8988T (cell line): Measurements from ENCODE around the gene ZC3H4.
"Not testable (repeated sequence)": the region's sequence is repeated elsewhere in the genome, so short reads cannot be mapped to it uniquely, and the experiment has no call there.

Source experiments
- DNase-seq: peaks from one replicate; pipeline ENCODE4 v3.0.0; 2011

Gene ZC3H4

GRCh38 chr19:47106821-47107201 lies 6.8 kb downstream of the ZC3H4 start:
- DNase-seq = no peak

- no peak for DNase-seq
Observed at GRCh38 chr19:47105874-47106273, 7.7 kb downstream of the ZC3H4 start.

DNA sequence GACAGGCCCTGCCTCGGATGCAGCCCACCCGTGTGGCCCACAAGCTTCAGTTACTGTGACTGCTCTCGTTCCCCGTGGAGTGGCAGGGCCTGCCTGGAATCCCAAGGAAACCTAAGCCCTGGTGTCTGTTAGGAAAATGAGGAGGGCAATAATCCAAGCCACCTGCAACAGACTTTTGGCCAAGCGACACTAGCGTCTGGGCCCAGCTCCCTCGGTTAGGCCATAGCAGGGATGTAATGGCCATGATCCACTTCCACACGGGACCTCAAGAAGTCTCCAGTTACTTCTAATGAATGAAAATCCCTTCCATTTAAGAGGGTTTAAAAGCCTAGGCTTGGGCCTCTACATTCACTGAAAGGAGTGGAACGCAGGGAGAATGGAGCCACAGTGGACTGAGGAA lies 8.9 kb downstream of the ZC3H4 start:
- DNase-seq = no peak

DNA sequence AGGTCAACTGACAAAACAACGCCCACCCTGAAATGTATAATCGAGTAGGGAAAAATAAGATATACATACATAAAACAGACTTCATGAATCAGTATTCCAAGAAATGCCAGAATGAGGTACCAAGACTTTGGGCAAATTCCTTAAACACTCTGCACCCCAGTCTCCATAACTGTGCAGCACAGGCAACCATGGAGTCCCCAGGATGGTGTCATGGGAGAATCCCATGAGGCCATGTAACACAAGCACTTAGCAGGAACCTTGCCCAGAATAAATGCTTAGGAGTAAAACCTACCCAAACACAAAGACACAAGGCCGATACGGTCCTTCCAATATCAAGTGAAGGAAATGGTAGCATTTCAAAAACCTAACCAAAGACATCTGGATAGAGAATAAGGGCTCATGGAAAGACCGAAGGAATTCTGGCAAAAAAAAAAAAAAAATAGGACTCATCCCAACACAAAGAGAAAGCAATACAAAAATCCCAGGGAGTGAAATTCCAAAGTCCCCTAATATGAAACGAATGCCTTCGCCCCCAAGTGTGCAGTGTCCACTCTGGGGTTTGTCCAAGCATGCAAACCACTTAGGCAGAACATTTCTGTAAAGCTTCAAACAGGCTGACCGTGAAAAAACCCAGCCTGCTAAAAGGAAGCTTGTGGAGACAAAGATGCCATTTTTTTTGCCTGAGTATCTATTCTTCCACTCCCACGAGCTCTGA lies 11.1 kb downstream of the ZC3H4 start:
- DNase-seq = no peak

- not testable (repeated sequence) for DNase-seq
Observed at GRCh38 chr19:47101116-47101515, 12.5 kb downstream of the ZC3H4 start.

- no peak for DNase-seq
Observed at GRCh38 chr19:47100290-47100689, 13.3 kb downstream of the ZC3H4 start.

DNA sequence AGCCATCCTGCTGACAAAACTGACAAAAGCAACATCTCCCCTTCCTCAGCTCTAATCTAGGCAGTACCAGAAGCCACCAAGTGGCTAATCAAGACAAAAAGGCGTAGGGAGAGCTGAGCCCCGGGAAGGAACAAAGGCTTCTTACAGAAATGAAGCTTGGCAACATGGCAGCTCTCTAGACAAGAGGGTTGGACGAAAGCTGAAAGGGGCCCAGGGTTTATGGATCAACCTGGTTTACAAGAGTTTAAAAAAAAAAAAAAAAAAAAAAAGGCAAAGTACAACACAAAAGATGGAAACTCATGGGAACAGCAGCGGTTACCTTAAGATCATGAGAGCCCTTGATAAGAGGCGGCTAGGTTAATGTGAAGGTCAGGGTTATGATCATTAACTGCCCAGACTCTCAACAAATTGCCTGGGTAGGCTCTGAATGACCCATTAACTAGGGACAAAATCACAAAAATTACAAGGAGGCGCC lies 14.0 kb downstream of the ZC3H4 start:
- DNase-seq = no peak

DNA sequence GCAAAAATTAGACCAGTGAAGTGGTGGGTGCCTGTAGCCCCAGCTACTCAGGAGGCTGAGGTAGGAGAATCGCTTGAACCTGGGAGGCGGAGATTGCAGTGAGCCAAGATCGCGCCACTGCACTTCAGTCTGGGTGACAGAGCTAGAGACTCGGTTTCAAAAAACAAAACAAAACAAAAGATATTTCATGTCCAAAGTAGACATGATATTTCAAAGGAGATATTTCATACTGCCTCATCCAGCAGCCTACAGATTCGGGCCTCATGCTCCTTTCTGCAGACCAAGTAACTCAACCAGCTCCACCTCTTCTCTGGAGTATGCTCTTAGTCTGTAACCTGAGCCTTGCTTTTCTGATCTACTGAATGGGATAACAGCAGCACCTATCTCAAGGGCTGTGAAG lies 15.0 kb downstream of the ZC3H4 start:
- no peak for DNase-seq

GRCh38 chr19:47097396-47098201 lies 16.0 kb downstream of the ZC3H4 start:
- no peak for DNase-seq

DNA sequence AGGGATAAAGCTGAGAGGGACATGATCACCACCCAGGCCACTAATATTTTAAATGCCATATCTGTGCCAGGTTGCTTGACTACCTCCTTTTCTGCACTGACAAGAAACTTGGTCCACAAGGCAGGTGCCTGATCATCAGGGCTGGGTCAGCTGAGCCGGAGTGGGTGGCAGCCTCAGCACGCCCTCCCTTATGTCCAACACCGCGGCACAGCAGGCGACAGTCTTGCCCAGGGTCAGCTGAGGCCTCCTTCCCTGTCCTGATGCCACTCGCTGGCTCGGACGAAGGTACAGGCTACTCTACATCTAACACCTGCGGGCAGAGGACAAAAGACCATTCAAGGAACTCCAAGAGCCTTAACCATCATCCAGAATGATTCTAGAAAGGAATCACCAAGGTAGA lies 16.9 kb downstream of the ZC3H4 start:
- DNase-seq = no peak

DNA sequence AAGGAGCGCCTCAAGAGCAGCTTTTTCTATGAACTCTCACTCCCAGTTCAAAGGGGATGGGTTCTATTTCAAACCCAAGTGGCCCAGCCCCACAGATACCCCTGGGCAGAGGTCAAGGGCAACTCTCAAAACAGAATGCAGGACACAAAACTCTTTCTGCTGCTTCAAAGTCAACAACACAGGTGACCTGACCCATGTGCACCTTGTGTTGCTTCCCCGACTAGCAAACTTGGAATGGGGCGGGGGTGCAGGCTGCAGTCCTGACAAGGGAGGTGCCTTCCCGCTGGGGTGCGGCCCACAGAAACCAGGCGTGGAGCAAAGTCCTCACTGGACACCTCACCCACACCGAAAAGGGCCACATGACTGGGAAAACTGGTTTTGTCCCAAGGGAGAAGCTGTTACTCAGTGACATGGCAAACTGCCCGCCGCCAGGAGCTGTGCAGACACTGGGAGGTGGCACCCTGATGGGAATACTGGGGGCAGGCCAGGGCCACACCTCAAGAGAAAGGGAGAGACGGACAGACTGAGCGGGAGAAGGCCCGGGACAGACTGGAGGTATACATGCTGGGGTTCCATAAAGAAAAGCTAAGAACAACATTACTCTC lies 17.4 kb downstream of the ZC3H4 start:
- DNase-seq = no peak

DNA sequence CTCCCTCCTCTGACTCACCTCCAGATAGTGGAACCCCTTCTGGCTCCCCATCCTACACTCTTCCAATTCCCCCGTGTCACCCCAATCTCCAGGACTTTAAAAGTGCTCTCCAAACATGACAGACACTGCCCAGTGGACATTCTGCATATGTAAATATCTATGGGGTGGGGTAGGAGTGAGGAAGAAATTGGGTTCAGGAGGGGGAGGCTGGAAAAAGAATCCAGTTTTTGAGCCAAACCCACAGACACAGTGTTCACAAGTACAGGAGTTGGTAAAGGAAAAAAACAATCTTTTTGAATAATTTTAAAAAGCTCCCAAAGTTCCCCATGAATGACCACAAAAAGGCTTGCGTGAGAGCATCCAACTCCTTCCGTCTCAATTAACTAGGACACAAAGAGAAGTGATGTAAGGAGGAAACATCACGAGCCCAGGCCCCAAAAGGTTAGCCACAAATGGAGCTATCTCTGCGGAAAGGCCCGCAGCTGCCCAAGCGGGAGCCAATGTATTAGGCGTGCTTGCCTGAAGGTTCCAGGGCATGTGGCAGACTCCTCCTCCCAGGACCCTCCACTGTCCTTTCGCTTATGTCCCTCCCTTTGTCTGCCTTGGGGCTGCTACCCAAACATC lies 18.0 kb downstream of the ZC3H4 start:
- no peak for DNase-seq

GRCh38 chr19:47094557-47095475 lies 18.8 kb downstream of the ZC3H4 start:
- no peak for DNase-seq

DNA sequence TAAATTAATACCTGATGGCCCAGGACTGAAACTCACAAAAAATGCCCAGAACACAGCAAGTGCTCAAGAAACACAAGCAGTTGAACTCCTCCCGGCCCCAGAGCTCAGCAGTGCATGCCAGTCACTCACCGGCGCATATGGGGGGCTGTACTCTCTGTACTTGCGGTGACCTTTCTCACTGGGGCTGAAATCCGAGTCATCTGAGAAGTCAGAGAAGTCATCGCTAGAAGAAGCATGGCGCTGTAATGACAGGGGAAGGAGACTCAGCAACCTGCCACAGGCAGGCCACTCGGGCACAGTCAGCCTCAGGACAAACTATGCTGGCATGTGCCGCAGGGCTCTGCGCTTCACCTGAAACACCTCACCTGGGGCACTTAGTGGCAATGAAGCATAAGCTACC lies 19.7 kb downstream of the ZC3H4 start:
- no peak for DNase-seq

DNA sequence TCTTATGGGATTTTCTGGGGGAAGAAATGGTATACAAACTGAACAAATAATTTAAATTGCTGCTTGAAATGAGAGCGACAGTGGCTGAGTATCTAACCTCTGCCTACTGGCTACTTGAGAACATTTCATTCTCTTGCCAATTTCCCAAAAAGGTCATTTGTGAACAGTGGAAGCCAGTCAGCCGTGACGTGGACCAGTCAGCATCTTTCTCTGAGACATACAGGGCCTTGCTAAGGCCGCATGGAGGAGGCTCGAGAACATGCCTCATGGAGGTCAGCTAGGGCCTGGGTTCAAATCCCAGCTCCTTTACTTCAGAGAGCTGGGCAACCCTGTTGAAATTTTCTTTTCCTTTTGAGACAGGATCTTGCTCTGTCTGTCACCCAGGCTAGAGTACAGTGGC lies 20.3 kb downstream of the ZC3H4 start:
- no peak for DNase-seq

DNA sequence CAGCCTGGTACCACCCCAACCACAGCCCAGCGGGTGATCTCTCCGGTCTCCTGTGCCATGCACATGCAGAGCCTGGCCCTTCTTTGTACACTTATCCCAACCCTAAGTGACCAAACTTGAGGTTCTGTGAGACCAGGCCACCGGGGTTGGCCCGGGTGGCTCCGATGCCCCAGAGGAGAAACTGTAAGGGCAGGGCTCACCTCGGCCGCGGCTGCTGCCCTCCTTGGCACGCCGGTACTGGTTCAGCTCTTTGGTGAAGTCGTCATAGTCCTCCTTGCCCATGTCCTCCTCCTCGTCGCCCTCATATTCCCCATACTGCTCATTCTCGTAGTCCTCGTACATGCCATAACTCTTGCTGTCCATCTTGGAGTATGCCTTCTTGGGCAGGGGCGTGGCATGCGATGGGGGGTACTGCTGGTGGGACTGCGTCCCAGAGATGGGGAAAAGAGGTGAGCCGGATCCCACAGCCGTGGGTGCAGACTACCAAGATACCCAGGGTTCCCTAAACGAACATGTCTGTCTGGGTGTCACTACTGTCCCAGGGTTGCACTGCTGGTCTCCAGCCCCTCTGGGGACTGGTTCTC lies 23.7 kb downstream of the ZC3H4 start:
- DNase-seq = no peak

DNA sequence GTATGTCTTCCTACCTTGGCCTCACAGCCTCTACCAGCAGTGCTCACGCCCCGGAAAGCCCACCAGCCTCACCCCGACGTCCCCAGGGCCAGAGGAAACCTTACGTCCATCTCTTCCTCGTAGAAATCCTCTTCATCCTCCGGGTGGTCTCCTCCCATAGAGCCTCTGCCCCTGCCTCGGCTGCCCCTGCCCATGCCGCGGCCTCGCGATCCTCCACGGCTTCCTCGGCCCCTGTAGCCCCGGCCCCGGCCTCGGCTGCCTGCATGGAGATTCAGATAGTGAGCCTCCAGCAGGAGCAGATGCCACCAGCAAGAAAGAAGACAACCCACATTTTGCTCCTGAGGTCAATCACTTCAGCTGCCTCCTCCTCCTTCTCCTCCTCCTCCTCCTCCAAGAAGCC lies 27.3 kb downstream of the ZC3H4 start:
- no peak for DNase-seq

- no peak for DNase-seq
Observed at GRCh38 chr19:47084879-47085439, 28.6 kb downstream of the ZC3H4 start.

- no peak for DNase-seq
Observed at GRCh38 chr19:47082493-47082892, 31.1 kb downstream of the ZC3H4 start.

DNA sequence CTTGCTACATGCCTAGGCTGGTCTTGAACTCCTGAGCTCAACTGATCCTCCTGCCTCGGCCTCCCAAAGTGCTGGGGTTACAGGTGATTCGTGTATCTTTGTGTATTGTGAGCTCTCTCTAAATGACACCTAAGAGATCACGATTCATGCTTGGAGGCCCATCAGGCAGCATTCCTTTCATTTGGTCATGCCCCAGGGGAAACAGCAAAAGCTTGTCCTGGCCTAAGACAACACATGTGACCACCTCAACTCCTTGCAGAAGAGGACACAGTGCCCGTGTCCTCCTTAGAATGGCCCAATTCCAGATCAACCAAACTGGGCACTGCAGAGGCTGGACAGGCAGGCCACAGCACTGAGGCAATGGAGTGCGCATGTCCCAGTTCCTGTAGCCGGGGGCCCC lies 32.5 kb downstream of the ZC3H4 start:
- DNase-seq = no peak

GRCh38 chr19:47078351-47078750 lies 35.2 kb downstream of the ZC3H4 start:
- DNase-seq = not testable (repeated sequence)

DNA sequence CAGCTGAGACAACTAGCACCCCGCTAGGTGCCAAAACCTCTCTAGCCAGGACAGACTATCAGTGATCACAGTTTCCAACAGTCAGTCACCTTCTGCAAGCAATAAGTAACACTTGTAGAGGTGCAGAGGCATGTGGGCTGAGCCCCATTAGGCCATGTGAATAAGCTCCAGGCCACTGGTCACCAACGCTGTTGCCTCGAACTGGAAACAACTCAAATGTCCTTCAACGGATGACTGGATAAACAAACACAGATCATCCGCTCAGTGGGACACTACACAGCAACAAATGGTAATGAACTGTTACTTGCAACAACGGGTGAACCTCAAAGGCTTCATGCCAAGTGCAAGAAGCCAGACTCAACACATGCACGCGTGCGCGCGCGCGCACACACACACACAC lies 37.6 kb downstream of the ZC3H4 start:
- no peak for DNase-seq
